Endothelial cell of umbilical vein (primary cell): Measurements from ENCODE around the gene PRKD1. TPM values are rescaled to one million over a fixed set of nuclear protein-coding genes. Genes with fewer than 3 reads are reported as not detected.

Source experiments
- BruUV-seq: library from RNA; stranded (reverse); fragments of 400-500 nt; replicated peaks from 2 replicates; lab custom pipeline; 2021; lab: Mats Ljungman, UMichigan
- CTCF ChIA-PET: fragments of 300-600, 350-600 bp; sonication (Branson Sonifier 250); formaldehyde crosslinking; loops from one replicate; lab custom pipeline; 2021; ENCODE audit warnings: antibody characterized with exemption, inconsistent platforms; lab: Charles Lee
- POLR2A ChIA-PET: fragments of 300-600, 350-600 bp; sonication (Branson Sonifier 250); formaldehyde crosslinking; loops from one replicate; lab custom pipeline; 2021; ENCODE audit warnings: antibody characterized with exemption, inconsistent platforms; lab: Charles Lee
- DNase-seq: peaks from one replicate; pipeline ENCODE4 v3.0.0-alpha.2; 2011; ENCODE audit warnings: low read depth, low spot score
- FAIRE-seq: peaks from 2 replicates; lab custom pipeline; 2011; peaks lifted over from hg19 to GRCh38; lab: Jason Lieb, UNC
- H2AFZ ChIP-seq: 2 replicates; pipeline ENCODE4 v1.6.0; 2012; ENCODE audit warnings: low read depth, low read length, control low read depth, inconsistent platforms
- H3K27ac ChIP-seq: 2 replicates; pipeline ENCODE4 v1.5.1; 2011; ENCODE audit warnings: low read depth, mild to moderate bottlenecking, control low read depth, low read length, moderate library complexity; ENCODE audit not compliant: insufficient read depth
- H3K27me3 ChIP-seq, 2 experiments: 2 replicates each; pipeline versions ENCODE4 v1.6.0 to v1.6.1; 2011; ENCODE audit warnings: low read length in 2 of 2, mixed read lengths in 1 of 2; ENCODE audit not compliant: control insufficient read depth in 2 of 2, insufficient read depth in 2 of 2
- H3K36me3 ChIP-seq, 2 experiments: 2 replicates in 1 of 2; 3 replicates in 1 of 2; pipeline ENCODE4 v1.5.1; 2011; ENCODE audit warnings: low read length in 2 of 2, mild to moderate bottlenecking in 1 of 2, moderate library complexity in 1 of 2; ENCODE audit not compliant: control insufficient read depth in 2 of 2, insufficient read depth in 2 of 2; ENCODE audit errors: extremely low read depth in 1 of 2
- H3K4me1 ChIP-seq: 3 replicates; pipeline ENCODE4 v1.5.1; 2011; ENCODE audit warnings: mild to moderate bottlenecking, low read length; ENCODE audit not compliant: control insufficient read depth, insufficient read depth; ENCODE audit errors: extremely low read depth
- H3K4me2 ChIP-seq: 2 replicates; pipeline ENCODE4 v1.6.1; 2011; ENCODE audit warnings: low read length, control low read depth, mixed read lengths; ENCODE audit not compliant: insufficient read depth
- H3K4me3 ChIP-seq, 3 experiments: fragments of 200-600 bp in 1 of 3; sonication (generic), shearing (Covaris generic) in 1 of 3; replicated peaks in 1 of 3; 2 replicates each; pipeline ENCODE4 v1.5.1; 2011 to 2016; ENCODE audit warnings: control low read depth in 3 of 3, low read length in 3 of 3, mild to moderate bottlenecking in 2 of 3, inconsistent platforms in 1 of 3, low read depth in 1 of 3, moderate library complexity in 1 of 3; ENCODE audit not compliant: insufficient read depth in 1 of 3
- H3K79me2 ChIP-seq: 2 replicates; pipeline ENCODE4 v1.6.0; 2012; ENCODE audit warnings: low read length, inconsistent platforms; ENCODE audit not compliant: control insufficient read depth, insufficient read depth
- H3K9ac ChIP-seq: replicated peaks from 2 replicates; pipeline ENCODE3; 2011; ENCODE audit warnings: low read length, control low read depth; ENCODE audit not compliant: insufficient read depth; ENCODE audit errors: extremely low read depth
- H3K9me1 ChIP-seq: replicated peaks from 3 replicates; pipeline ENCODE4 v1.6.0; 2011; ENCODE audit warnings: mild to moderate bottlenecking, low read length; ENCODE audit not compliant: control insufficient read depth, insufficient read depth; ENCODE audit errors: extremely low read depth
- H3K9me3 ChIP-seq: replicated peaks from 2 replicates; pipeline ENCODE4 v1.5.1; 2012; ENCODE audit warnings: low read length, inconsistent platforms; ENCODE audit not compliant: control insufficient read depth, insufficient read depth
- H4K20me1 ChIP-seq: replicated peaks from 2 replicates; pipeline ENCODE3; 2011; ENCODE audit warnings: mild to moderate bottlenecking, low read length; ENCODE audit not compliant: control insufficient read depth, insufficient read depth; ENCODE audit errors: extremely low read depth
- CTCF ChIP-seq, 2 donors: IDR thresholded peaks; 1 replicate in 1 of 2; 2 replicates in 1 of 2; pipeline ENCODE4 v1.5.1; 2011; ENCODE audit warnings: low read length in 2 of 2, mild to moderate bottlenecking in 2 of 2, moderate library complexity in 2 of 2, control low read depth in 1 of 2, inconsistent platforms in 1 of 2, low read depth in 1 of 2; ENCODE audit not compliant: insufficient read depth in 1 of 2; ENCODE audit errors: extremely low read depth in 1 of 2
- EZH2 ChIP-seq: IDR thresholded peaks from 2 replicates; pipeline ENCODE4 v1.6.1; 2012; ENCODE audit warnings: borderline replicate concordance, low read depth, mild to moderate bottlenecking, moderate library complexity, low read length, inconsistent platforms; ENCODE audit not compliant: severe bottlenecking
- FOS ChIP-seq: IDR thresholded peaks from 2 replicates; pipeline ENCODE4 v1.6.1; 2011; ENCODE audit warnings: mild to moderate bottlenecking, low read length, moderate library complexity, borderline replicate concordance; ENCODE audit not compliant: insufficient read depth
- GATA2 ChIP-seq: IDR thresholded peaks from 2 replicates; pipeline ENCODE4 v1.7.0; 2011; ENCODE audit warnings: low read depth, mild to moderate bottlenecking, moderate library complexity, mixed read lengths, low read length; ENCODE audit not compliant: insufficient read length, insufficient read depth
- JUN ChIP-seq: IDR thresholded peaks from 2 replicates; pipeline ENCODE4 v1.6.1; 2011; ENCODE audit warnings: borderline replicate concordance, low read depth; ENCODE audit not compliant: insufficient read length, insufficient read depth
- MYC ChIP-seq: IDR thresholded peaks from one replicate; pipeline ENCODE4 v1.6.1; 2011; ENCODE audit warnings: mild to moderate bottlenecking, low read depth, low read length
- POLR2A ChIP-seq: IDR thresholded peaks from 2 replicates; pipeline ENCODE4 v1.6.1; 2012; ENCODE audit warnings: low read depth, mild to moderate bottlenecking, control low read depth, low read length
- POLR2AphosphoS5 ChIP-seq: IDR thresholded peaks from 2 replicates; pipeline ENCODE4 v1.6.1; 2012; ENCODE audit warnings: low read depth, mild to moderate bottlenecking, control low read depth, low read length, moderate library complexity; ENCODE audit not compliant: insufficient read depth
- dilution Hi-C: fragments of 300-500 bp; cut with MboI; formaldehyde crosslinking; loops from one replicate; pipeline ENCODE4 v1.15.0; 2019; ENCODE audit warnings: low sequenced_read_pairs; ENCODE audit not compliant: extremely low pct_ligation_motif_present
- intact Hi-C: fragments of 100-400 bp; cut with micrococcal nuclease; formaldehyde crosslinking; loops from one replicate; pipeline ENCODE4 v1.10.0; 2022
- polyA plus RNA-seq, 4 experiments: library from polyadenylated mRNA; depleted of rRNA in 3 of 4; stranded (reverse) in 3 of 4; unstranded in 1 of 4; fragments of >200 nt; gene quantifications; 2 replicates each; pipeline versions ENCODE4 v1.2.1 to v1.2.3, GENCODE V29; 2011 to 2012; ENCODE audit warnings: missing spikeins in 1 of 4
- total RNA-seq: library from RNA; stranded (reverse); gene quantifications from 2 replicates; pipeline ENCODE4 v1.2.3, GENCODE V29; 2021
- TF ChIP-seq, protein P1 (sequence below): IDR thresholded peaks from 2 replicates; pipeline ENCODE4 v1.6.1; 2011; ENCODE audit not compliant: insufficient read depth, insufficient read length

Gene PRKD1
- total and polyA plus RNA-seq, 2 donors (not counting 3 experiments of a cell fraction or from before 2014, with no cell fraction given), result 3.9 to 10.9 TPM

- Histone ChIP-seq H3K36me3 (no peaks in the 10 kb centered on the region), H3K27ac (no peak overlapping the region), H3K27me3 (no peaks in the 10 kb centered on the region), H2AFZ (no peak overlapping the region), H3K4me1 (no peaks in the 10 kb centered on the region), H3K79me2 (no peaks in the 10 kb centered on the region), H3K9me1 (no peaks in the 10 kb centered on the region), H4K20me1 (no peaks in the 10 kb centered on the region), H3K9ac (no peak overlapping the region), H3K4me2 (no peak overlapping the region), H3K9me3 (no peaks in the 10 kb centered on the region), H3K4me3 (no peak overlapping the region)
- no peak for TF ChIP-seq MYC
- no peak for TF ChIP-seq POLR2A
- no peak for TF ChIP-seq GATA2
- TF ChIP-seq, protein P1, sequence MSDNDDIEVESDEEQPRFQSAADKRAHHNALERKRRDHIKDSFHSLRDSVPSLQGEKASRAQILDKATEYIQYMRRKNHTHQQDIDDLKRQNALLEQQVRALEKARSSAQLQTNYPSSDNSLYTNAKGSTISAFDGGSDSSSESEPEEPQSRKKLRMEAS, result no peak
- TF ChIP-seq EZH2, result no peak
- TF ChIP-seq JUN, result no peak
- TF ChIP-seq POLR2AphosphoS5, result no peak
- TF ChIP-seq CTCF (IDR thresholded peaks at IDR 0.05; ENCODE audit: extremely low read depth in 1 of 2, insufficient read depth in 1 of 2, low read depth in 1 of 2, low read length in 2 of 2), result no peak
- TF ChIP-seq FOS, result no peak
- DNase-seq (no peak), FAIRE-seq (no peak)
- POLR2A ChIA-PET, result no interaction called here
- dilution Hi-C loops (no loop called here), intact Hi-C loops (no loop called here)
- CTCF ChIA-PET, result interaction anchor here (0.9 to 2.1 kb wide), 4 partner anchors 9 to 505 kb away, joined by 3 to 6 read pairs (median 4); no protein-coding TSS in a partner anchor
- no TSS peak for BruUV-seq
These were observed 218.2 kb downstream of the PRKD1 start for GRCh38 chr14:29709490-29709889.
